Measurements from ENCODE around the gene MAML2. TPM values are rescaled to one million over a fixed set of nuclear protein-coding genes. Genes with fewer than 3 reads are reported as not detected.
A peak's percentile ranks its signal among the peaks of the same experiment; 100 is the strongest.

The MAML2 gene
- total RNA-seq, 3 donors from 2014 or later, result 45.6 to 82.8 (median 68.2) TPM

GRCh38 chr11:96256215-96257011, 86.6 kb downstream of the MAML2 start:
- no peak for DNase-seq (ENCODE audit: low spot score in 2 of 2)
- no peaks in the 10 kb centered on the region for H3K36me3 ChIP-seq
- no peaks in the 10 kb centered on the region for H3K9me3 ChIP-seq
- H3K4me3 ChIP-seq, result no peak overlapping the region
- H3K27ac ChIP-seq, result peak overlapping the region; percentile 84 to 86
- H3K4me1 ChIP-seq, result peaks cover 9 to 37% of the 10 kb centered on the region in 2 donors
- no peaks in the 10 kb centered on the region for H3K27me3 ChIP-seq
- intact Hi-C loops (cut with DNase I; ENCODE audit: low total_unique reads), result no loop called here
- TF ChIP-seq POLR2AphosphoS5 (IDR thresholded peaks at IDR 0.05) (no peak), POLR2A (IDR thresholded peaks at IDR 0.05) (no peak)
- TF ChIP-seq, protein P1, sequence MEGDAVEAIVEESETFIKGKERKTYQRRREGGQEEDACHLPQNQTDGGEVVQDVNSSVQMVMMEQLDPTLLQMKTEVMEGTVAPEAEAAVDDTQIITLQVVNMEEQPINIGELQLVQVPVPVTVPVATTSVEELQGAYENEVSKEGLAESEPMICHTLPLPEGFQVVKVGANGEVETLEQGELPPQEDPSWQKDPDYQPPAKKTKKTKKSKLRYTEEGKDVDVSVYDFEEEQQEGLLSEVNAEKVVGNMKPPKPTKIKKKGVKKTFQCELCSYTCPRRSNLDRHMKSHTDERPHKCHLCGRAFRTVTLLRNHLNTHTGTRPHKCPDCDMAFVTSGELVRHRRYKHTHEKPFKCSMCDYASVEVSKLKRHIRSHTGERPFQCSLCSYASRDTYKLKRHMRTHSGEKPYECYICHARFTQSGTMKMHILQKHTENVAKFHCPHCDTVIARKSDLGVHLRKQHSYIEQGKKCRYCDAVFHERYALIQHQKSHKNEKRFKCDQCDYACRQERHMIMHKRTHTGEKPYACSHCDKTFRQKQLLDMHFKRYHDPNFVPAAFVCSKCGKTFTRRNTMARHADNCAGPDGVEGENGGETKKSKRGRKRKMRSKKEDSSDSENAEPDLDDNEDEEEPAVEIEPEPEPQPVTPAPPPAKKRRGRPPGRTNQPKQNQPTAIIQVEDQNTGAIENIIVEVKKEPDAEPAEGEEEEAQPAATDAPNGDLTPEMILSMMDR (IDR thresholded peaks at IDR 0.05), result no peak

DNA sequence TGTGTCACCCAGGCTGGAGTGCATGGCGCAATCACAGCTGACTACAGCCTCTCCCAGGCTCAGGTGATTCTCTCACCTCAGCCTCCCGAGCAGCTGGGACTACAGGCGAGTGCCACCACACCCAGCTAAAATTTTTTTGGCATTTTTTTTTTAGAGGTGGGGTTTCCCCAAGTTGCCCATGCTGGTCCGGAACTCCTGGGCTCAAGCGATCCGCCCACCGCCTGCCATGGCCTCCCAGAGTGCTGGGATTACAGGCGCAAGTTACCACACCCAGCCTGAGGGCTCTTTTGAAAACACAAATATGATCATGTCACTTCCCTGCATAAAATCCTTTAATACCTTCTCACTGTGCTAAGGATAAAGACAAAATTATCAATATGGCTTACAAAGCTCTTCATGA, 88.1 kb downstream of the MAML2 start:
- DNase-seq (ENCODE audit: low spot score in 2 of 2), result no peak
- Histone ChIP-seq H3K36me3 (no peaks in the 10 kb centered on the region), H3K27ac (peak overlapping the region; percentile 66 to 84), H3K4me3 (no peak overlapping the region), H3K9me3 (no peaks in the 10 kb centered on the region), H3K27me3 (no peaks in the 10 kb centered on the region), H3K4me1 (peaks cover 9 to 31% of the 10 kb centered on the region in 2 donors)
- TF ChIP-seq POLR2AphosphoS5 (IDR thresholded peaks at IDR 0.05) (no peak), POLR2A (IDR thresholded peaks at IDR 0.05) (no peak)
- TF ChIP-seq, protein P1 (IDR thresholded peaks at IDR 0.05), result no peak
- intact Hi-C loops (cut with DNase I; ENCODE audit: low total_unique reads), result no loop called here

- intact Hi-C loops (cut with DNase I; ENCODE audit: low total_unique reads), result no loop called here
- Histone ChIP-seq H3K4me1 (peaks cover 9 to 26% of the 10 kb centered on the region in 2 donors), H3K27ac (peak overlapping the region; percentile 72 to 84), H3K4me3 (peak overlapping the region in 2 of 3 donors; percentile 4 to 20), H3K9me3 (no peaks in the 10 kb centered on the region), H3K27me3 (no peaks in the 10 kb centered on the region), H3K36me3 (no peaks in the 10 kb centered on the region)
- peak in 1 of 2 donors; percentile 69 for DNase-seq (ENCODE audit: low spot score in 2 of 2)
- TF ChIP-seq POLR2AphosphoS5 (IDR thresholded peaks at IDR 0.05), result peak in 1 of 3 donors; percentile 45
- no peak for TF ChIP-seq POLR2A (IDR thresholded peaks at IDR 0.05)
These were observed 88.9 kb downstream of the MAML2 start for GRCh38 chr11:96254087-96254486.

- Histone ChIP-seq H3K9me3 (no peaks in the 10 kb centered on the region), H3K4me3 (no peak overlapping the region), H3K27ac (peak overlapping the region; percentile 78 to 85), H3K4me1 (peaks cover 0 to 17% of the 10 kb centered on the region in 2 donors), H3K27me3 (no peaks in the 10 kb centered on the region), H3K36me3 (no peaks in the 10 kb centered on the region)
- TF ChIP-seq POLR2AphosphoS5 (IDR thresholded peaks at IDR 0.05) (no peak), POLR2A (IDR thresholded peaks at IDR 0.05) (no peak)
- TF ChIP-seq, protein P1 (IDR thresholded peaks at IDR 0.05), result no peak
- no peak for DNase-seq (ENCODE audit: low spot score in 2 of 2)
- intact Hi-C loops (cut with DNase I; ENCODE audit: low total_unique reads), result no loop called here
These were observed 96.1 kb downstream of the MAML2 start for GRCh38 chr11:96246718-96247552.

- TF ChIP-seq POLR2A (IDR thresholded peaks at IDR 0.05), result peak; percentile 13
- peak; percentile 85 to 88 (median 87) for TF ChIP-seq POLR2AphosphoS5 (IDR thresholded peaks at IDR 0.05)
- TF ChIP-seq, protein P1 (IDR thresholded peaks at IDR 0.05), result no peak
- Histone ChIP-seq H3K4me1 (peaks cover under 1 to 28% of the 10 kb centered on the region in 2 donors), H3K27me3 (no peaks in the 10 kb centered on the region), H3K9me3 (no peaks in the 10 kb centered on the region), H3K27ac (peak overlapping the region; percentile 93 to 95), H3K36me3 (no peaks in the 10 kb centered on the region), H3K4me3 (peak overlapping the region; percentile 32 to 62 (median 48))
- peak; percentile 94 to 97 for DNase-seq (ENCODE audit: low spot score in 2 of 2)
- intact Hi-C loops (cut with DNase I; ENCODE audit: low total_unique reads), result no loop called here
These were observed 99.9 kb downstream of the MAML2 start for GRCh38 chr11:96242971-96243647.
